Prostate gland (tissue), 2 donors: Measurements from ENCODE around the gene PALD1. TPM values are rescaled to one million over a fixed set of nuclear protein-coding genes. Genes with fewer than 3 reads are reported as not detected.
"Not testable (repeated sequence)": the region's sequence is repeated elsewhere in the genome, so short reads cannot be mapped to it uniquely, and the experiment has no call there.

ENCODE experiments used
- DNase-seq: peaks from one replicate; pipeline ENCODE4 v3.0.0-alpha.2; 2019; ENCODE audit warnings: low spot score
- H3K27ac ChIP-seq, 2 donors: fragments of 200-600 bp; sonication (generic); 2 replicates each; pipeline ENCODE4 v1.5.1; 2017 to 2019
- H3K27me3 ChIP-seq: fragments of 200-600 bp; sonication (generic); replicated peaks from 2 replicates; pipeline ENCODE4 v1.5.1; 2019; ENCODE audit not compliant: insufficient read depth
- H3K36me3 ChIP-seq, 2 donors: fragments of 200-600 bp; sonication (generic); 1 replicate in 1 of 2; 2 replicates in 1 of 2; pipeline versions ENCODE4 v1.5.1 to v1.8.1; 2017 to 2019
- H3K4me1 ChIP-seq: fragments of 200-600 bp; sonication (generic); replicated peaks from 2 replicates; pipeline ENCODE4 v1.5.1; 2019
- H3K4me3 ChIP-seq, 2 donors: fragments of 200-600 bp; sonication (generic); 2 replicates each; pipeline ENCODE4 v1.5.1; 2017 to 2019
- H3K9me3 ChIP-seq: fragments of 200-600 bp; sonication (generic); 2 replicates; pipeline ENCODE4 v1.5.1; 2017
- POLR2A ChIP-seq: fragments of 450-650 bp; IDR thresholded peaks from one replicate; pipeline ENCODE4 v1.6.1; 2016; ENCODE audit warnings: antibody characterized with exemption, mild to moderate bottlenecking
- POLR2AphosphoS5 ChIP-seq: sonication (generic); formaldehyde crosslinking; IDR thresholded peaks from one replicate; pipeline ENCODE4 v1.6.1; 2017; ENCODE audit warnings: antibody characterized with exemption
- WGBS: methylation state at CpG from one replicate; pipeline ENCODE4 v1.1.5; 2018; 5-methylcytosine and 5-hydroxymethylcytosine counted together
- intact Hi-C: fragments of 100-400 bp; cut with DNase I; formaldehyde crosslinking; loops from one replicate; pipeline ENCODE4 v1.14.2; 2022
- total RNA-seq, 2 donors: library from RNA; depleted of rRNA; stranded (reverse); fragments of >200 nt; gene quantifications; one replicate each; pipeline ENCODE4 v1.1.0, GENCODE V29; 2016
- TF ChIP-seq, protein P1 (sequence below), 4 experiments: fragments of 200-600 bp in 2 of 4; fragments of 450-650 bp in 2 of 4; sonication (generic) in 2 of 4; IDR thresholded peaks; 1 replicate in 3 of 4; 2 replicates in 1 of 4; pipeline ENCODE4 v1.5.1; 2016 to 2019; ENCODE audit warnings: antibody characterized with exemption in 4 of 4, mild to moderate bottlenecking in 2 of 4, moderate library complexity in 2 of 4

The PALD1 gene
- total RNA-seq, 2 donors from 2014 or later: 6.6 to 12.4 TPM

DNA sequence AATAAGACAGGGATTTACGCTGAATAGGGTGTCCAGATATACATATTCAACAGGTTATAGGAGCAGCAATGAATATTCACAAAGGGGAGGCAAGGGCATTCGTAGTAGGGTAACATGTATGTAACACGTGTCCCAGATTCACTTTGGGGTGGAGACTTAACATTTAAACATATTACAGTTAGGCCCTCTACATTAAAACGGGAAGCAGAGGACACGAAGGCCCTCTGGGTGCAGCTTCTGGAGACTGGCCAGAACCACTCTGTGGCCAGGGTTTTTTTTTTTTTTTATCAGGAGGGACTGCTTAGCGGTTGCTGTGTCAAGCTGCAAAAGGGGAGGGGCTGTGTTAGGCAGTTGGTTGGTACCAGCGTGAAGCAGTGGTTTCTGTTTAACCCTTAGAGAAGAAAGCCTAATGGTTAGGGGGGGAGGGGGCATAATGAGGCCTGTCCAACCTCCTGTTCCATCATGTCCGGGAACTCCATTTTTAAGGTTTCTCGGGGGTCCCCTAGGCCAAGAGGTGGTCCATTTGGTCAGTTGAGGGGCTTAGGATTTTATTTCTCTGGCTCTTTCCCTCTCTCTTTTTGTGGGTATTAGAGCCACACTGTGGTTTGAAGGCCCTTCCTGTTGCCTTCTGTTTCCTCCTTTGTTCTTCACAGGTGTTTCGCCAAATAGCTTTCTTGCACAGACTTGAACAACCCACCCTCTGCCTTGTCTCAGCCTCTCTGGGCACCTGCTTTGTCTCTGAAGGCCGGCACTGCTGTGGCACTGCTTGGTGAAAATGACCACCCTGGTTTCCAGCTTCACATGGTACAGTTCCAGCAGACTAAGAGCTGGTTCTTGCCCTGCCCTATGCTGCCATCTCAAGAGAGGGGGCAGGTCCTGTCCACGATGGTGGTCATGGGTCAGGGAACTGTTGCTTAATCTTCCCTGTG lies 97.6 kb downstream of the PALD1 start:
- Histone ChIP-seq H3K36me3 (no peaks in the 10 kb centered on the region), H3K27ac (no peak overlapping the region), H3K9me3 (no peaks in the 10 kb centered on the region), H3K27me3 (no peaks in the 10 kb centered on the region), H3K4me1 (no peaks in the 10 kb centered on the region), H3K4me3 (no peak overlapping the region)
- peak; percentile 23 for DNase-seq
- intact Hi-C loops: no loop called here
- TF ChIP-seq POLR2A (no peak), POLR2AphosphoS5 (peak; percentile 8)
- WGBS: 26% methylated on average over 12 of the region's 12 CpGs

DNA sequence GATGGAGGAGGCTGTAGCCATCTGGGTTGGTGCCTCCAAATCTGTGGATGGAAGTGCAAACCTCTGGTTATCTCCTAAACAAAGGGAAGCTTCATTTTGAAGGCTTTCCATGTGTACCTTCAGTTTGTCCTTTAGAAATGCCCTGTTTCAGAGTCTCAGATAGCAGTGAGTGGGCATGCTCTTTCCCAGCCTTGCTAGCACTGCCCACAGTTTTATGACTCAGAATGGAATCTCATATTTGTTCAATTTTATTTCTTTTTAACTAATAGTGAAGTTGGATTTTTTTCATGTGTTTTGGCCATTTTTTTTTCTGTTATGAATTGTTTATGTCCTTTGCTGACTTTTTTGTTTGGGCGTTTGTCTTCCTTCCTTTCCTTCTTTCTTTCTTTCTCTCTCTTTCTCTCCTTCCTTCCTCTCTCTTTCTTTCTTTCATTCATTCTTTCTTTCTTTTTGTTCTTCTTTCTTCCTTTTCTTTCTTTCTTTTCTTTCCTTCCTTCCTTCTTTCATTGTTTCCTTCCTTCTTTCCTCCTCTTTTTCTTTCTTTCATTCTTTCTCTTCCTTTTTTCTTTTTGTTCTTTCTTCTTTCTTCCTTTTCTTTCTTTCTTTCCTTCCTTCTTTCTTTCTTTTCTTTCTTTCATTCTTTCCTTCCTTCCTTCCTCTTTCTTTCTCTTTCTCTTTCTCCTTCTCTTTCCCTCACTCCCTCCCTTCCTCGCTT lies 98.4 kb downstream of the PALD1 start:
- no peak for DNase-seq
- Histone ChIP-seq H3K36me3 (no peaks in the 10 kb centered on the region), H3K4me1 (no peaks in the 10 kb centered on the region), H3K27me3 (no peaks in the 10 kb centered on the region), H3K27ac (no peak overlapping the region), H3K9me3 (no peaks in the 10 kb centered on the region), H3K4me3 (no peak overlapping the region)
- TF ChIP-seq, protein P1, sequence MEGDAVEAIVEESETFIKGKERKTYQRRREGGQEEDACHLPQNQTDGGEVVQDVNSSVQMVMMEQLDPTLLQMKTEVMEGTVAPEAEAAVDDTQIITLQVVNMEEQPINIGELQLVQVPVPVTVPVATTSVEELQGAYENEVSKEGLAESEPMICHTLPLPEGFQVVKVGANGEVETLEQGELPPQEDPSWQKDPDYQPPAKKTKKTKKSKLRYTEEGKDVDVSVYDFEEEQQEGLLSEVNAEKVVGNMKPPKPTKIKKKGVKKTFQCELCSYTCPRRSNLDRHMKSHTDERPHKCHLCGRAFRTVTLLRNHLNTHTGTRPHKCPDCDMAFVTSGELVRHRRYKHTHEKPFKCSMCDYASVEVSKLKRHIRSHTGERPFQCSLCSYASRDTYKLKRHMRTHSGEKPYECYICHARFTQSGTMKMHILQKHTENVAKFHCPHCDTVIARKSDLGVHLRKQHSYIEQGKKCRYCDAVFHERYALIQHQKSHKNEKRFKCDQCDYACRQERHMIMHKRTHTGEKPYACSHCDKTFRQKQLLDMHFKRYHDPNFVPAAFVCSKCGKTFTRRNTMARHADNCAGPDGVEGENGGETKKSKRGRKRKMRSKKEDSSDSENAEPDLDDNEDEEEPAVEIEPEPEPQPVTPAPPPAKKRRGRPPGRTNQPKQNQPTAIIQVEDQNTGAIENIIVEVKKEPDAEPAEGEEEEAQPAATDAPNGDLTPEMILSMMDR (IDR thresholded peaks at IDR 0.05): no peak
- no peak for TF ChIP-seq POLR2A
- TF ChIP-seq POLR2AphosphoS5: no peak
- 83% methylated on average over 2 of the region's 2 CpGs for WGBS
- intact Hi-C loops: no loop called here

DNA sequence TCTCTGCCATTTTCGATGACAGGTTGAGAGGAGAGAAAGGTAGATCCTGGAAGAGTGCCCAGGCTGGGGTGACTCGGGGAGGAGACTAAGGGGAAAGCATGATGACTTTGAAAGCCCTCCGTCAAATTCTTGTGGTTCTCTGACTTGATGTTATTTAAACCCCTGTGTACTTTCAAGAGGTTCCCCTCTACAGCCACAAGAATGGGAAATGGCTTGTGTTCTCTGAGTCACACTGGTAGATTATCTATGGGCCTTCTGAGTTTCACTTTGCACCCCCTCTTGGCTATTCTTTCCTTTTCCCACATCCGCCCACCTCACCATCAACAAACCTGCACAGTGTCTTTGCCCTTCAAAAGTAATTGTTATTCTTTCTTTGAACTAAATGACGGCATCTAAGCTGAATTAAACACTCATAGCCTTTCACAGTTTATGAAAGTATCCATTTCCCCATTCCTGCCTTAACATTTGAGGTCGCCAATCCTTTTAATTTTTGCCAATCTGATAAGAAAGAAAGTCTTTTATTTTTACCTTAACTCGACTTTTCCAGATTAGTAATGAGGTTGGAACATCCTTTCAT lies 99.9 kb downstream of the PALD1 start:
- Histone ChIP-seq H3K4me3 (no peak overlapping the region), H3K27ac (no peak overlapping the region)
- no peak for TF ChIP-seq POLR2A
- TF ChIP-seq, protein P1 (IDR thresholded peaks at IDR 0.05): no peak
- no peak for TF ChIP-seq POLR2AphosphoS5

DNA sequence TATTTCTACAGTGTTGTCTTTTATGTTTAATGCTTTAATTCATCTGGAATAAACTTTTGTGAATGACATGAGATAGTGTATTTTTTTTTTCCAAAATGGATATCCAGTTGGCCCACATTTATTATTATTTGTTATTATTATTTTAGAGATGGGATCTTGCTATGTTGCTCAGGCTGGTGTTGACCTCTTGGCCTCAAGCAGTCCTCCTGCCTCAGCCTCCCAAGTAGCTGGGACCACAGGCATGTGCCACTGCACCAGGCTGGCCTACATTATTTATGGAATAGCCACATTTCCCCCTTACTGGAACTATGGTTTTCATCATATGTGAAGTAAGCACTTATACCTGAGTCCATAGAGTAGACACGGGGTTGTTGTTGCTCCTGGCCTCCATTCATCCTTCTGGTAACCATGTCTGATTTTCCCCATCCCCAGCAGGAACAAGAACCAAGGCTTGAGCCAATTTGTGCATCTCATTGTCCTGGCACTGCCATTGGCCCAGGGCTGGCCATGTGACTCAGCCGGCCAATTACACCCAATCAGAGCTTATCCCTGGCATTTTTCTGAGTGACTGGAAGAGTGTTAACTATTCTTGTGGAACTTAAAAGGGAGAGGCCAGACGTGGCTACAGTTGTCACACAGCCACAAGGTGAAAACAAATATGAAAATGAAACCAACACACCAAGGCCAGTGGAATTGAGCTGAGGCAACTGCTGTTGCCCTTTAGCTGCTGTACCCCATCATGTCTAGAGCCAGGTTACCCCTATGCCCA lies 100.9 kb downstream of the PALD1 start:
- Histone ChIP-seq H3K27ac (no peak overlapping the region), H3K4me3 (no peak overlapping the region), H3K36me3 (no peaks in the 10 kb centered on the region), H3K4me1 (no peaks in the 10 kb centered on the region), H3K27me3 (no peaks in the 10 kb centered on the region), H3K9me3 (no peaks in the 10 kb centered on the region)
- TF ChIP-seq POLR2A: no peak
- TF ChIP-seq, protein P1 (IDR thresholded peaks at IDR 0.05): no peak
- no peak for TF ChIP-seq POLR2AphosphoS5
- intact Hi-C loops: no loop called here
- WGBS: 89% methylated on average over 3 of the region's 3 CpGs
- no peak for DNase-seq

More for the DNA sequence above, 99.9 kb downstream of the PALD1 start:
- no peak for DNase-seq
- intact Hi-C loops: no loop called here
- no peaks in the 10 kb centered on the region for H3K36me3 ChIP-seq
- H3K9me3 ChIP-seq: no peaks in the 10 kb centered on the region
- no peaks in the 10 kb centered on the region for H3K27me3 ChIP-seq
- 19% methylated on average over 7 of the region's 7 CpGs for WGBS
- H3K4me1 ChIP-seq: no peaks in the 10 kb centered on the region

DNA sequence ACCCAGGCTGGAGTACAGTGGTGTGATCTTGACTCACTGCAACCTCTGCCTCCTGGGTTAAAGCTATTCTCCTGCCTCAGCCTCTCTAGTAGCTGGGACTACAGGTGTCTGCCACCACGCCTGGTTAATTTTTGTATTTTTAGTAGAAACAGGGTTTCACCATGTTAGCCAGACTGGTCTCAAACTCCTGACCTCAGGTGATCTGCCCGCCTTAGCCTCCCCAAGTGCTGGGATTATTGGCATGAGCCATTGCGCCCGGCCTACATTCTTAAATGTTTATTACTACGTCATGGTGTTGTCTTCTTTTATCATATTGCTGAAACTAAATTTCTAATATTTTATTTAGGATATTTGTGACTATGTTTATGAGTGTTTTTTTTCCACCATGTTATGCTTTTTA lies 102.6 kb downstream of the PALD1 start:
- H3K4me3 ChIP-seq, H3K27me3 ChIP-seq, H3K36me3 ChIP-seq, H3K27ac ChIP-seq, intact Hi-C loops, DNase-seq, H3K9me3 ChIP-seq, H3K4me1 ChIP-seq: not testable (repeated sequence)
- whole genome bisulfite sequencing: 98% methylated on average over 5 of the region's 5 CpGs
